ENCODE measurements around the gene KIRREL1. TPM values are rescaled to one million over a fixed set of nuclear protein-coding genes. Genes with fewer than 3 reads are reported as not detected.

The KIRREL1 gene
- polyA plus RNA-seq, 1 experiment: 42.3 TPM

DNA sequence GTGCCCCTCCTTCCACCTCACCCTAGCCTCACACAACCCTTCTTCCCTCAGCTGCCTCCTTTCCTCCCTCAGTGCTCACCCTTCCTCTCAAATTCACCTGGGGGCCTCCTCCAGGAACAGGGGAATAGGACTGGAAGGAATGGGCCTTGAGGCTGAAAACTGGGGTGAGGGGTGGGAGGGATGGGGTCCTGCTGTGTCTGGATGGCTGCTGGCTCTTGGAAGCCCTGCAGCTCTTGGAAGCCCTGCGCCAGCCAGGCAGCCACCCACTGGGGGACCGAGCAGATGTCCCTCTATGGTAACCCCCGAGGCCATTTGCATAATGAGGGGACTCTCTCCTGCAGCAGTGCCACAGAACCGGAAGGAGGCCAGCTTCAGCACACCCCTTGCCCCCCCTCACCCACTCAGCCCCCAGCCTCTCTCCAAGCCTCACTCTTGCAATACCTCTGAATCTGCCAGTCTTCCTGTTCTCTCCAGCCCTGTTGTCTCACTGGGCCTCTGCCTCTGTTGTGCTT, 85.2 kb downstream of the KIRREL1 start:
- H3K27me3 ChIP-seq (ENCODE audit: control insufficient read depth, insufficient read depth, low read length): no peaks in the 10 kb centered on the region
- H3K4me3 ChIP-seq (ENCODE audit: low read depth, low read length): no peak overlapping the region
- H3K27ac ChIP-seq (ENCODE audit: low read depth, low read length): no peak overlapping the region
- ChIA-PET POLR2A (no interaction called here), CTCF (interaction anchor here (1.5 to 7.8 kb wide), 2 partner anchors 39 to 87 kb away, joined by 4 to 45 read pairs; no protein-coding TSS in a partner anchor)
- no peaks in the 10 kb centered on the region for H3K9me3 ChIP-seq (ENCODE audit: control insufficient read depth, insufficient read depth, low read length)
- TF ChIP-seq, protein P1, sequence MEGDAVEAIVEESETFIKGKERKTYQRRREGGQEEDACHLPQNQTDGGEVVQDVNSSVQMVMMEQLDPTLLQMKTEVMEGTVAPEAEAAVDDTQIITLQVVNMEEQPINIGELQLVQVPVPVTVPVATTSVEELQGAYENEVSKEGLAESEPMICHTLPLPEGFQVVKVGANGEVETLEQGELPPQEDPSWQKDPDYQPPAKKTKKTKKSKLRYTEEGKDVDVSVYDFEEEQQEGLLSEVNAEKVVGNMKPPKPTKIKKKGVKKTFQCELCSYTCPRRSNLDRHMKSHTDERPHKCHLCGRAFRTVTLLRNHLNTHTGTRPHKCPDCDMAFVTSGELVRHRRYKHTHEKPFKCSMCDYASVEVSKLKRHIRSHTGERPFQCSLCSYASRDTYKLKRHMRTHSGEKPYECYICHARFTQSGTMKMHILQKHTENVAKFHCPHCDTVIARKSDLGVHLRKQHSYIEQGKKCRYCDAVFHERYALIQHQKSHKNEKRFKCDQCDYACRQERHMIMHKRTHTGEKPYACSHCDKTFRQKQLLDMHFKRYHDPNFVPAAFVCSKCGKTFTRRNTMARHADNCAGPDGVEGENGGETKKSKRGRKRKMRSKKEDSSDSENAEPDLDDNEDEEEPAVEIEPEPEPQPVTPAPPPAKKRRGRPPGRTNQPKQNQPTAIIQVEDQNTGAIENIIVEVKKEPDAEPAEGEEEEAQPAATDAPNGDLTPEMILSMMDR (IDR thresholded peaks at IDR 0.05; ENCODE audit: low read depth, low read length): no peak
- DNase-seq (ENCODE audit: low read depth, low spot score): no peak

DNA sequence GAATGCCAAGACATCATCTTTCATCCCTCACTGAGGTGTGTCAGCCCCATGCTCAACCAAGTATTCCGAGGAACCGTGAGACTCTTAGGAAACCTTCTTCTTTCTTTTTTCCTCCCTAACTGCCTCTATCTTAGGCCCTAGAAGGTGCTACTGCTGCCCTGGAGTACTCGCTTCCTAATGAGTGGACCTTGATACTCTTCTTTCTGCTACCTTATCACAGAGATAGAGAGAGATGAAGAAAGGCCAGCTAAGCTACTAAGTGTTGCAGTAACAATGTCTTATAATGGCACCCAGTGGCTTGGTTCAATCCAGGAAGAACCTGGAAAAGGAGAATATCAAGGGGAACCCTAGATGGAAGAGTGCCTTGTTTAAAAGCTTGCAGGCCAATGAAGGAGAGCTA, 86.6 kb downstream of the KIRREL1 start:
- TF ChIP-seq, protein P1 (IDR thresholded peaks at IDR 0.05; ENCODE audit: low read depth, low read length): no peak
- H3K9me3 ChIP-seq (ENCODE audit: control insufficient read depth, insufficient read depth, low read length): no peaks in the 10 kb centered on the region
- POLR2A ChIA-PET: no interaction called here
- H3K27ac ChIP-seq (ENCODE audit: low read depth, low read length): no peak overlapping the region
- no peak overlapping the region for H3K4me3 ChIP-seq (ENCODE audit: low read depth, low read length)
- CTCF ChIA-PET: interaction anchor here (0.5 to 10.2 kb wide), 2 partner anchors 87 to 99 kb away, joined by 5 to 247 read pairs; partner anchors contain the start of gene KIRREL1
- DNase-seq (ENCODE audit: low read depth, low spot score): no peak
- no peaks in the 10 kb centered on the region for H3K27me3 ChIP-seq (ENCODE audit: control insufficient read depth, insufficient read depth, low read length)

DNA sequence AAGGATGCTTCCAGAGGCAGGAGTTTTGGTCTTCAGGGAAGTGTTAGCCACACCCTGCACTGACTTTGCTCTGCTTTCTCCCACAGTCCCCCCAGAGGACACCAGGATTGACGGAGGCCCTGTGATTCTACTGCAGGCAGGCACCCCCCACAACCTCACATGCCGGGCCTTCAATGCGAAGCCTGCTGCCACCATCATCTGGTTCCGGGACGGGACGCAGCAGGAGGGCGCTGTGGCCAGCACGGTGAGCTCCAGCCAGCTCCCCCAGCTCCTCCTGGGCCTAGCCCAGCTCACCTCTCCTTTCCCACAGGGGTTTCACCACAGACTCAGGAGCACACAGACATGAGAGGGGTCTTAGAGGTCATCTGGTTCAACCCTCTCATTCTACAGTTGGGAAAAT, 90.9 kb downstream of the KIRREL1 start:
- Histone ChIP-seq H3K27me3 (ENCODE audit: control insufficient read depth, insufficient read depth, low read length) (no peaks in the 10 kb centered on the region), H3K4me3 (ENCODE audit: low read depth, low read length) (no peak overlapping the region), H3K27ac (ENCODE audit: low read depth, low read length) (no peak overlapping the region), H3K9me3 (ENCODE audit: control insufficient read depth, insufficient read depth, low read length) (no peaks in the 10 kb centered on the region)
- ChIA-PET CTCF (interaction anchor here (0.9 to 10.2 kb wide), 7 partner anchors 11 to 121 kb away, joined by 3 to 247 read pairs (median 4); partner anchors contain the start of gene KIRREL1), POLR2A (no interaction called here)
- no peak for DNase-seq (ENCODE audit: low read depth, low spot score)
- TF ChIP-seq, protein P1 (IDR thresholded peaks at IDR 0.05; ENCODE audit: low read depth, low read length): no peak

DNA sequence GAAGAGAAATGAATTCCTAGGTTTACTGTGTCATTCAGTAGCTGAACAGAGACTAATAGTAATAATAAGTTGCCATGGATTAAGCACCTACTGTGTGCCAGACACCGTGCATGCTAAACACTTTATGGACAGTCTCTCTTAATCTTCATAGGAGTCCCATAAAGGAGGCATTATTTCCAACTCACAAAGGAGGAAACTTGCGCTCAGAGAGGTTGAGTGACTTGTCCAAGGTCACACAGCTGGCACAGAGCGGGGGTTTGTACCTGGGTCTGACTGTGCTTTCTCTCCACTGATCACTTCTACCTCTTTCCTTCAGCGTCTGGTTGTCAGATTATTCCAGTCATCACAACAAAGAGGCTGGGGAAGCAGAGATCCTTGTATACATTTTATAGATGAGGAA, 91.3 kb downstream of the KIRREL1 start:
- DNase-seq (ENCODE audit: low read depth, low spot score): no peak
- H3K9me3 ChIP-seq (ENCODE audit: control insufficient read depth, insufficient read depth, low read length): no peaks in the 10 kb centered on the region
- H3K4me3 ChIP-seq (ENCODE audit: low read depth, low read length): no peak overlapping the region
- no peak overlapping the region for H3K27ac ChIP-seq (ENCODE audit: low read depth, low read length)
- no peaks in the 10 kb centered on the region for H3K27me3 ChIP-seq (ENCODE audit: control insufficient read depth, insufficient read depth, low read length)
- TF ChIP-seq, protein P1 (IDR thresholded peaks at IDR 0.05; ENCODE audit: low read depth, low read length): no peak
- ChIA-PET CTCF (interaction anchor here (0.7 to 10.2 kb wide), 9 partner anchors 9 to 121 kb away, joined by 3 to 247 read pairs (median 5); partner anchors contain the start of gene KIRREL1), POLR2A (no interaction called here)

DNA sequence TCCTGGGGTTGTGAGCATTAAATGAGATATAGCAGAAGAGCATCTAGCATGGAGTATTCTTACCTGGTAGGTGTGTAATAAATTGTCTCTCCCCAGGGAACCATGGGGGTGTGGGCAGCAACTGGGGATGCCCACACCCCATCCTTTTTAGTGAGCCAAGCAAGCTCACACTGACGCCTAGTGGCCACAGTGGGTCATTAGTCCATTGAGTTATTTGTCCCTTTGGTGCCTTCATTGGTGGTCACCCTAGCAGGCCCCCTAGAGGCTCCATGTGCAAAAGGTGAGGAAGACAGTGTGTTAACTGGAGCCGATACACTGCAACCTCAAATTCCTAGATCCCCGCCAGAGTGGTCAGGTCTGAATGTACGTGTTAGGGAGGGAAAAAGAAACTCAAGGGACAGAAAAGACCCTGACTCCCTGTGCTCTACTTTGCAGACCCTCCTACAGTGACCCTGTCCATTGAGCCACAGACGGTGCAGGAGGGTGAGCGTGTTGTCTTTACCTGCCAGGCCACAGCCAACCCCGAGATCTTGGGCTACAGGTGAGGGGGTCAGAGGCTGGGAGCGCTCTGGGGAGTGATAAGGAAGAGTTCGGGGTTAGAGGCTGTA, 94.0 kb downstream of the KIRREL1 start:
- Histone ChIP-seq H3K27me3 (ENCODE audit: control insufficient read depth, insufficient read depth, low read length) (no peaks in the 10 kb centered on the region), H3K4me3 (ENCODE audit: low read depth, low read length) (no peak overlapping the region), H3K9me3 (ENCODE audit: control insufficient read depth, insufficient read depth, low read length) (no peaks in the 10 kb centered on the region), H3K27ac (ENCODE audit: low read depth, low read length) (no peak overlapping the region)
- ChIA-PET POLR2A (interaction anchor here (0.7 kb wide), 1 partner anchor 95 kb away, joined by 3 read pairs; no protein-coding TSS in a partner anchor), CTCF (interaction anchor here (0.6 to 10.2 kb wide), 23 partner anchors 8 to 124 kb away, joined by 3 to 247 read pairs (median 4); partner anchors contain the start of gene KIRREL1)
- TF ChIP-seq, protein P1 (IDR thresholded peaks at IDR 0.05; ENCODE audit: low read depth, low read length): peak; percentile 98
- DNase-seq (ENCODE audit: low read depth, low spot score): peak; percentile 57
